ENCODE measurements around the gene GLG1.

- TF ChIP-seq, protein P1, sequence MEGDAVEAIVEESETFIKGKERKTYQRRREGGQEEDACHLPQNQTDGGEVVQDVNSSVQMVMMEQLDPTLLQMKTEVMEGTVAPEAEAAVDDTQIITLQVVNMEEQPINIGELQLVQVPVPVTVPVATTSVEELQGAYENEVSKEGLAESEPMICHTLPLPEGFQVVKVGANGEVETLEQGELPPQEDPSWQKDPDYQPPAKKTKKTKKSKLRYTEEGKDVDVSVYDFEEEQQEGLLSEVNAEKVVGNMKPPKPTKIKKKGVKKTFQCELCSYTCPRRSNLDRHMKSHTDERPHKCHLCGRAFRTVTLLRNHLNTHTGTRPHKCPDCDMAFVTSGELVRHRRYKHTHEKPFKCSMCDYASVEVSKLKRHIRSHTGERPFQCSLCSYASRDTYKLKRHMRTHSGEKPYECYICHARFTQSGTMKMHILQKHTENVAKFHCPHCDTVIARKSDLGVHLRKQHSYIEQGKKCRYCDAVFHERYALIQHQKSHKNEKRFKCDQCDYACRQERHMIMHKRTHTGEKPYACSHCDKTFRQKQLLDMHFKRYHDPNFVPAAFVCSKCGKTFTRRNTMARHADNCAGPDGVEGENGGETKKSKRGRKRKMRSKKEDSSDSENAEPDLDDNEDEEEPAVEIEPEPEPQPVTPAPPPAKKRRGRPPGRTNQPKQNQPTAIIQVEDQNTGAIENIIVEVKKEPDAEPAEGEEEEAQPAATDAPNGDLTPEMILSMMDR (IDR thresholded peaks at IDR 0.05), result no peak
- no peak for TF ChIP-seq POLR2A (IDR thresholded peaks at IDR 0.05)
These were observed 43.1 kb upstream of the GLG1 start for GRCh38 chr16:74649839-74650504.

All from Peyer's patch (tissue), 4 donors.